Measurements from ENCODE around the gene SNCAIP. TPM values are rescaled to one million over a fixed set of nuclear protein-coding genes. Genes with fewer than 3 reads are reported as not detected.

Gene SNCAIP
- total RNA-seq, 1 experiment from 2014 or later = 3.0 TPM

DNA sequence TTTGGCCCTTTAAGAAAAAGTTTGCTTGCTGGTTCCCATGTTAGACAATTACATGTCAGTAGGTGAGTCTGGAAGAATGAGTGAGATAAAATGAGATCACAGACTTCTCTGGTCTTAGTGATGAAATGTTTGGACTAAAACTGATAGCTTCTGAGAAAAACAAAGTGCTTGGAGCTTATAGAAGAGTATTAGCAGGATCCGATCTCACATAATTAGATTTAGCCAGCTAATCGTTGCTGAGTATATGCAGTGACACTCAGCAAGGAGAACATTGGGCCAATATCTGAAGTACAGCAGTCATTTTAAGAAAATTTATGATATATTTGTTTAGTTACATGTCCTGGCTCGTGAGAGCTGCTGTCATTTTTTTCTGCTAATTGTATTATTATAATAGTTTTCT, 135.8 kb downstream of the SNCAIP start:
- Mint-ChIP-seq H3K4me1 (peaks cover 0 to 4% of the 10 kb centered on the region in 2 experiments; a peak in 2 of 4 replicates), H3K4me3 (no peak overlapping the region), H3K27ac (no peak overlapping the region), H3K27me3 (ENCODE audit: low read depth) (no peaks in the 10 kb centered on the region), H3K36me3 (ENCODE audit: insufficient read depth in 1 of 3, low read depth in 3 of 3) (peaks cover 7 to 13% (median 7%) of the 10 kb centered on the region in 3 experiments; a peak in 3 of 7 replicates), H3K9me3 (no peaks in the 10 kb centered on the region)
- Histone ChIP-seq H3K4me1 (ENCODE audit: insufficient read depth, low read length) (no peaks in the 10 kb centered on the region), H3K23me2 (ENCODE audit: insufficient read length, low read depth, low read length, poor library complexity, severe bottlenecking) (no peaks in the 10 kb centered on the region), H2BK120ac (ENCODE audit: low read depth, low read length, poor library complexity, severe bottlenecking) (no peak overlapping the region), H3K14ac (ENCODE audit: insufficient read depth, low read length) (no peak overlapping the region), H4K5ac (ENCODE audit: insufficient read length, low read depth, low read length) (no peak overlapping the region), H3K79me2 (ENCODE audit: insufficient read depth, low read length) (no peaks in the 10 kb centered on the region), H3K9ac (ENCODE audit: extremely low read depth, insufficient read length, low read length) (no peak overlapping the region), H4K20me1 (ENCODE audit: control insufficient read depth, insufficient read depth, insufficient read length) (no peaks in the 10 kb centered on the region), H3T11ph (ENCODE audit: low read length) (no peak overlapping the region), H2BK15ac (ENCODE audit: low read depth, low read length) (no peak overlapping the region), H2BK5ac (ENCODE audit: insufficient read length, low read length) (no peak overlapping the region), H2BK20ac (ENCODE audit: low read depth, low read length, poor library complexity, severe bottlenecking) (no peak overlapping the region), H3K56ac (ENCODE audit: insufficient read length, low read depth, low read length) (no peak overlapping the region), H4K8ac (replicated peaks; ENCODE audit: insufficient read length, low read depth, low read length) (no peak overlapping the region), H3K18ac (ENCODE audit: insufficient read length, low read depth, low read length) (no peak overlapping the region), H4K91ac (ENCODE audit: insufficient read length, low read depth, low read length) (no peak overlapping the region), H3K23ac (ENCODE audit: insufficient read length, low read depth, low read length) (no peak overlapping the region), H3K4ac (ENCODE audit: low read depth, low read length) (no peak overlapping the region), H3K27me3 (ENCODE audit: insufficient read depth, low read length) (no peaks in the 10 kb centered on the region), H3K9me3 (ENCODE audit: control insufficient read depth, low read depth, low read length) (no peaks in the 10 kb centered on the region), H2BK12ac (ENCODE audit: insufficient read length, low read depth, low read length) (no peak overlapping the region), H2AFZ (ENCODE audit: low read length) (no peak overlapping the region), H3K4me2 (ENCODE audit: insufficient read depth, insufficient read length, low read length) (no peak overlapping the region), H3K27ac (ENCODE audit: insufficient read length, low read depth, low read length) (no peak overlapping the region), H3K79me1 (ENCODE audit: insufficient read depth, low read depth, low read length, poor library complexity, severe bottlenecking) (no peaks in the 10 kb centered on the region), H2AK5ac (ENCODE audit: insufficient read length, low read length) (no peak overlapping the region)
- no peak for TF ChIP-seq CTCF (conservative IDR thresholded peaks at IDR 0.05)
- no peak for DNase-seq
- no CpG with 5 or more reads among the region's 3 CpGs for WGBS (ENCODE audit: extremely low coverage, insufficient read length, low lambda C conversion rate)
